ENCODE measurements around the gene TSGA10IP. TPM values are rescaled to one million over a fixed set of nuclear protein-coding genes. Genes with fewer than 3 reads are reported as not detected.

The TSGA10IP gene
- total and polyA plus RNA-seq, 2 donors, result 0.09 TPM; not detected in 1

- Histone ChIP-seq H3K36me3 (ENCODE audit: insufficient read depth) (no peaks in the 10 kb centered on the region), H3K27ac (ENCODE audit: low read depth) (no peak overlapping the region), H3K4me1 (ENCODE audit: insufficient read depth) (no peaks in the 10 kb centered on the region), H3K4me3 (ENCODE audit: low read depth, low read length) (no peak overlapping the region)
- WGBS, result 87% methylated on average over 4 of the region's 4 CpGs
- no peak for DNase-seq (ENCODE audit: extremely low spot score)
Observed at GRCh38 chr11:66004186-66004585, 58.9 kb downstream of the TSGA10IP start.

- Histone ChIP-seq H3K4me1 (ENCODE audit: insufficient read depth) (no peaks in the 10 kb centered on the region), H3K27ac (ENCODE audit: low read depth) (no peak overlapping the region), H3K36me3 (ENCODE audit: insufficient read depth) (no peaks in the 10 kb centered on the region), H3K4me3 (ENCODE audit: low read depth, low read length) (no peak overlapping the region)
- 87% methylated on average over 13 of the region's 13 CpGs for WGBS
- no peak for DNase-seq (ENCODE audit: extremely low spot score)
Observed at GRCh38 chr11:66006134-66006890, 61.0 kb downstream of the TSGA10IP start.

DNA sequence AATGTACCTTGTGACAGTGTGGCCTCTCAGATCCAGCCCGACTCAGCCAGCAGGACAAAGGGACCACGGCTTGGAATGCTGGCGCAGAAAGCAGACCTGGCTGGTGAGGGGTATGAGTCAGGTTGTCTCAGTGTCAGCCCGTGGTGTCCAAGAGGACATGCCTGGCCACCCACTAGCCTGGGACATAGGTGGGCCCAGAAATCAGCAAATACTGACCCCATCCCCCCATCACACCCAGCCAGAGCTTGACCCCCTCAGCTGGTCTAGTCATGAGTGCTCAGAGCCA lies 61.6 kb downstream of the TSGA10IP start:
- no peak overlapping the region for H3K27ac ChIP-seq (ENCODE audit: low read depth)
- no peak overlapping the region for H3K4me3 ChIP-seq (ENCODE audit: low read depth, low read length)
- no peak for DNase-seq (ENCODE audit: extremely low spot score)
- no peaks in the 10 kb centered on the region for H3K4me1 ChIP-seq (ENCODE audit: insufficient read depth)
- whole genome bisulfite sequencing, result 86% methylated on average over 4 of the region's 4 CpGs
- H3K36me3 ChIP-seq (ENCODE audit: insufficient read depth), result no peaks in the 10 kb centered on the region

DNA sequence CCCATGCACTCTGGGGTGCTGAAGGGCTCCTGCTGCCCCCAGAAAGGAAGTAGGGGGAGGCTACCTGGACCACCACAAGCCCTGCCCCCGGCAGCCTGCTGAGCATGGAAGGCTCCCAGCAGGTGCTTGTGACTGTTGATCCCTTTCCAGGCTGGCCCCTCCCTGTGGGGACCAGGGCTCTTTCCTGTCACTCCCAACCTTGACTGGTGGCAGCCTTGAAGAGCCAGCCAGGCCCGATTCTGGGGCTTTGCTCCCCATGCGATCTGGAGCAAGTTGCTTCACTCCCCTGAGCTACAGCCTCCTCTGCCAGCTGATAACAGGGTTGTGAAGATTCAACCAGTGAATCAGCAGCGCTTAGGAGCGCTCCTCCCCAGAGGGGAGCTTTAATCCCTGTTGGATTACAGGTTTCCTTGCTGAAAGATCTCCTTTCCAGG lies 61.9 kb downstream of the TSGA10IP start:
- WGBS, result 47% methylated on average over 5 of the region's 5 CpGs
- H3K36me3 ChIP-seq (ENCODE audit: insufficient read depth), result no peaks in the 10 kb centered on the region
- no peak overlapping the region for H3K27ac ChIP-seq (ENCODE audit: low read depth)
- H3K4me3 ChIP-seq (ENCODE audit: low read depth, low read length), result no peak overlapping the region
- no peak for DNase-seq (ENCODE audit: extremely low spot score)
- H3K4me1 ChIP-seq (ENCODE audit: insufficient read depth), result no peaks in the 10 kb centered on the region

DNA sequence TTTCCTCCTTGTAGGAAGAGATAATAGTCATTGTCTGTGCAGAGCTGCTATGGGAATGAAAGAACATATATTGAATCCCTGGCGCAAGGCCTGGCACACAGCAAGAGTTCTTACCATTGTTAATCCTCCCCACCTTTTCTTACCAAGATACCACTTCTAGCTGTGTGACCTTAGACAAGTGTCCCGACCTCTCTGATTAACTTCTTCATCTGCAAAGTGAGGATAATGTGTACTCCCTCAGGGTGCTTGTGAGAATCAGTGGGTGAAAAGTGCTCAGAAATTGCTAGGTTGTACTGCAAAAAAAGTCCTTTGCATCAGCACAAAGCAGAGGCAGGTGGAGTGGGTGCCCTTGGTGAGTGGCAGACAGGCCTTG lies 62.8 kb downstream of the TSGA10IP start:
- WGBS, result 68% methylated on average over 2 of the region's 2 CpGs
- no peak for DNase-seq (ENCODE audit: extremely low spot score)
- H3K27ac ChIP-seq (ENCODE audit: low read depth), result no peak overlapping the region
- H3K36me3 ChIP-seq (ENCODE audit: insufficient read depth), result no peaks in the 10 kb centered on the region
- no peak overlapping the region for H3K4me3 ChIP-seq (ENCODE audit: low read depth, low read length)
- H3K4me1 ChIP-seq (ENCODE audit: insufficient read depth), result no peaks in the 10 kb centered on the region

GRCh38 chr11:66008468-66009101 lies 63.3 kb downstream of the TSGA10IP start:
- no peak overlapping the region for H3K27ac ChIP-seq (ENCODE audit: low read depth)
- H3K4me3 ChIP-seq (ENCODE audit: low read depth, low read length), result no peak overlapping the region
- no peaks in the 10 kb centered on the region for H3K36me3 ChIP-seq (ENCODE audit: insufficient read depth)
- WGBS, result 49% methylated on average over 10 of the region's 10 CpGs
- H3K4me1 ChIP-seq (ENCODE audit: insufficient read depth), result no peaks in the 10 kb centered on the region
- no peak for DNase-seq (ENCODE audit: extremely low spot score)

Other genes with a start within 250 kb of the TSGA10IP start
- 28.4 TPM for gene KAT5, start 233.2 kb upstream of the TSGA10IP start, total RNA-seq
- 95.6 TPM for gene KAT5, start 233.2 kb upstream of the TSGA10IP start, polyA plus RNA-seq
- gene RNASEH2C, start 224.7 kb upstream of the TSGA10IP start, total RNA-seq, result 11.9 TPM
- 102 TPM for gene RNASEH2C, start 224.7 kb upstream of the TSGA10IP start, polyA plus RNA-seq
- 3.0 TPM for gene AP5B1, start 164.5 kb upstream of the TSGA10IP start, total RNA-seq
- 14.7 TPM for gene AP5B1, start 164.5 kb upstream of the TSGA10IP start, polyA plus RNA-seq
- gene OVOL1, start 158.4 kb upstream of the TSGA10IP start, total RNA-seq, result 4.7 TPM
- 5.1 TPM for gene OVOL1, start 158.4 kb upstream of the TSGA10IP start, polyA plus RNA-seq
- gene SNX32, start 111.5 kb upstream of the TSGA10IP start, total RNA-seq, result 0.85 TPM
- 2.0 TPM for gene SNX32, start 111.5 kb upstream of the TSGA10IP start, polyA plus RNA-seq
- 231 TPM for gene CFL1, start 87.3 kb upstream of the TSGA10IP start, total RNA-seq
- 728 TPM for gene CFL1, start 87.3 kb upstream of the TSGA10IP start, polyA plus RNA-seq
- gene MUS81, start 85.0 kb upstream of the TSGA10IP start, total RNA-seq, result 38.2 TPM
- 65.4 TPM for gene MUS81, start 85.0 kb upstream of the TSGA10IP start, polyA plus RNA-seq
- gene EFEMP2, start 72.7 kb upstream of the TSGA10IP start, total RNA-seq, result 43.3 TPM
- gene EFEMP2, start 72.7 kb upstream of the TSGA10IP start, polyA plus RNA-seq, result 120 TPM
- 2.7 TPM for gene CTSW, start 65.6 kb upstream of the TSGA10IP start, total RNA-seq
- gene CTSW, start 65.6 kb upstream of the TSGA10IP start, polyA plus RNA-seq, result 0.98 TPM
- 60.7 TPM for gene FIBP, start 57.0 kb upstream of the TSGA10IP start, total RNA-seq
- 64.0 TPM for gene FIBP, start 57.0 kb upstream of the TSGA10IP start, polyA plus RNA-seq
- 6.9 TPM for gene CCDC85B, start 54.8 kb upstream of the TSGA10IP start, total RNA-seq
- 84.1 TPM for gene CCDC85B, start 54.8 kb upstream of the TSGA10IP start, polyA plus RNA-seq
- not detected for gene FOSL1, start 45.1 kb upstream of the TSGA10IP start, total RNA-seq
- gene FOSL1, start 45.1 kb upstream of the TSGA10IP start, polyA plus RNA-seq, result 7.5 TPM
- 11.8 TPM for gene C11orf68, start 26.4 kb upstream of the TSGA10IP start, total RNA-seq
- gene C11orf68, start 26.4 kb upstream of the TSGA10IP start, polyA plus RNA-seq, result 65.9 TPM
- gene DRAP1, start 26.1 kb upstream of the TSGA10IP start, total RNA-seq, result 36.7 TPM
- 111 TPM for gene DRAP1, start 26.1 kb upstream of the TSGA10IP start, polyA plus RNA-seq
- 18.9 TPM for gene SART1, start 16.3 kb downstream of the TSGA10IP start, total RNA-seq
- 47.2 TPM for gene SART1, start 16.3 kb downstream of the TSGA10IP start, polyA plus RNA-seq
- gene EIF1AD, start 56.7 kb downstream of the TSGA10IP start, total RNA-seq, result 15.6 TPM
- 26.3 TPM for gene EIF1AD, start 56.7 kb downstream of the TSGA10IP start, polyA plus RNA-seq
- gene BANF1, start 57.0 kb downstream of the TSGA10IP start, total RNA-seq, result 8.6 TPM
- gene BANF1, start 57.0 kb downstream of the TSGA10IP start, polyA plus RNA-seq, result 181 TPM
- gene CST6, start 66.5 kb downstream of the TSGA10IP start, total RNA-seq, result 0.58 TPM
- 0.37 TPM for gene CST6, start 66.5 kb downstream of the TSGA10IP start, polyA plus RNA-seq
- gene CATSPER1, start 81.0 kb downstream of the TSGA10IP start, total RNA-seq, result not detected
- gene CATSPER1, start 81.0 kb downstream of the TSGA10IP start, polyA plus RNA-seq, result 0.35 TPM
- gene GAL3ST3, start 103.7 kb downstream of the TSGA10IP start, total RNA-seq, result 0.42 TPM
- gene GAL3ST3, start 103.7 kb downstream of the TSGA10IP start, polyA plus RNA-seq, result not detected
- 77.2 TPM for gene SF3B2, start 106.9 kb downstream of the TSGA10IP start, total RNA-seq
- 142 TPM for gene SF3B2, start 106.9 kb downstream of the TSGA10IP start, polyA plus RNA-seq
- gene PACS1, start 124.8 kb downstream of the TSGA10IP start, total RNA-seq, result 42.3 TPM
- 41.3 TPM for gene PACS1, start 124.8 kb downstream of the TSGA10IP start, polyA plus RNA-seq